Neuronal stem cell (in vitro differentiated cells): ENCODE measurements around the gene TRAF2.

Experiments used
- DNase-seq: peaks from one replicate; pipeline ENCODE4 v3.0.0-alpha.2; 2013; ENCODE audit warnings: low spot score
- H2AFZ ChIP-seq: one replicate; pipeline ENCODE4 v1.6.1; 2013; ENCODE audit warnings: mild to moderate bottlenecking, low read length, inconsistent platforms
- H2AK5ac ChIP-seq: 2 replicates; pipeline ENCODE4 v1.6.1; 2013; ENCODE audit warnings: low read depth, mild to moderate bottlenecking, inconsistent platforms, low read length, moderate library complexity, mixed read lengths
- H2BK120ac ChIP-seq: 2 replicates; pipeline ENCODE4 v1.6.1; 2013; ENCODE audit warnings: low read depth, mild to moderate bottlenecking, inconsistent platforms, low read length, moderate library complexity, mixed read lengths
- H2BK12ac ChIP-seq: one replicate; pipeline ENCODE4 v1.6.1; 2013; ENCODE audit warnings: low read length, inconsistent platforms
- H2BK15ac ChIP-seq: 2 replicates; pipeline ENCODE4 v1.6.1; 2013; ENCODE audit warnings: mild to moderate bottlenecking, low read length, inconsistent platforms, mixed read lengths
- H2BK5ac ChIP-seq: one replicate; pipeline ENCODE4 v1.6.1; 2013; ENCODE audit warnings: inconsistent platforms, mild to moderate bottlenecking, low read length, moderate library complexity
- H3K14ac ChIP-seq: one replicate; pipeline ENCODE4 v1.6.1; 2013; ENCODE audit warnings: low read length, inconsistent platforms
- H3K18ac ChIP-seq: 2 replicates; pipeline ENCODE4 v1.6.1; 2013; ENCODE audit warnings: low read length, inconsistent platforms
- H3K23ac ChIP-seq: 2 replicates; pipeline ENCODE4 v1.6.1; 2013; ENCODE audit warnings: low read depth, mild to moderate bottlenecking, mixed read lengths, low read length, inconsistent platforms; ENCODE audit not compliant: poor library complexity
- H3K27ac ChIP-seq: replicated peaks from 3 replicates; pipeline ENCODE4 v1.5.1; 2013; ENCODE audit warnings: low read length, inconsistent platforms
- H3K27me3 ChIP-seq, 3 experiments: 2 replicates each; pipeline ENCODE4 v1.6.1; 2013; ENCODE audit warnings: low read length in 3 of 3, mild to moderate bottlenecking in 2 of 3, inconsistent platforms in 1 of 3, low read depth in 1 of 3, mixed read lengths in 1 of 3, moderate library complexity in 1 of 3; ENCODE audit not compliant: control insufficient read depth in 3 of 3, insufficient read depth in 3 of 3
- H3K36me3 ChIP-seq, 2 donors: replicated peaks in 1 of 2; 2 replicates each; pipeline ENCODE4 v1.6.1; 2013; ENCODE audit warnings: low read length in 2 of 2; ENCODE audit not compliant: control insufficient read depth in 2 of 2, insufficient read depth in 2 of 2
- H3K4ac ChIP-seq: 2 replicates; pipeline ENCODE4 v1.6.1; 2013; ENCODE audit warnings: inconsistent platforms, mild to moderate bottlenecking, low read length, moderate library complexity
- H3K4me1 ChIP-seq, 2 donors: 1 replicate in 1 of 2; 2 replicates in 1 of 2; pipeline ENCODE4 v1.6.1; 2013; ENCODE audit warnings: low read length in 2 of 2, low read depth in 1 of 2; ENCODE audit not compliant: control insufficient read depth in 2 of 2, insufficient read depth in 1 of 2
- H3K4me2 ChIP-seq: one replicate; pipeline ENCODE4 v1.6.1; 2013; ENCODE audit warnings: mild to moderate bottlenecking, low read length, inconsistent platforms; ENCODE audit not compliant: insufficient read depth, poor library complexity, severe bottlenecking
- H3K4me3 ChIP-seq, 2 donors: 2 replicates each; pipeline ENCODE4 v1.5.1; 2013; ENCODE audit warnings: low read length in 2 of 2, mild to moderate bottlenecking in 2 of 2, inconsistent platforms in 1 of 2, moderate library complexity in 1 of 2
- H3K79me1 ChIP-seq: one replicate; pipeline ENCODE4 v1.6.1; 2013; ENCODE audit warnings: low read depth, mild to moderate bottlenecking, inconsistent platforms, low read length, moderate library complexity
- H3K9ac ChIP-seq: one replicate; pipeline ENCODE4 v1.6.1; 2013; ENCODE audit warnings: mild to moderate bottlenecking, low read depth, low read length, inconsistent platforms; ENCODE audit not compliant: poor library complexity
- H3K9me3 ChIP-seq, 2 donors: replicated peaks in 1 of 2; 2 replicates each; pipeline versions ENCODE3 to v1.6.1; 2013; ENCODE audit warnings: low read length in 2 of 2, mild to moderate bottlenecking in 2 of 2, inconsistent platforms in 1 of 2, low read depth in 1 of 2, mixed read lengths in 1 of 2, moderate library complexity in 1 of 2; ENCODE audit not compliant: control insufficient read depth in 2 of 2, insufficient read depth in 1 of 2
- H4K8ac ChIP-seq: one replicate; pipeline ENCODE4 v1.6.1; 2013; ENCODE audit warnings: low read depth, mild to moderate bottlenecking, inconsistent platforms, low read length, moderate library complexity
- H4K91ac ChIP-seq: one replicate; pipeline ENCODE4 v1.6.1; 2013; ENCODE audit warnings: low read length, low read depth, mild to moderate bottlenecking, inconsistent platforms; ENCODE audit not compliant: poor library complexity
- WGBS, 2 donors: extraction: QIAGEN DNeasy Blood & Tissue Kit; methylation state at CpG; one replicate each; pipeline ENCODE4 v1.1.7; 2013; ENCODE audit warnings: missing lambda C conversion rate in 2 of 2, mixed read lengths in 1 of 2; ENCODE audit not compliant: insufficient read length in 2 of 2, insufficient replicate concordance in 1 of 2; ENCODE audit errors: extremely low coverage in 2 of 2; 5-methylcytosine and 5-hydroxymethylcytosine counted together

The TRAF2 gene

GRCh38 chr9:136972335-136972734, 86.0 kb downstream of the TRAF2 start:
- no peak overlapping the region for H3K4me3 ChIP-seq
- no peak overlapping the region for H2BK12ac ChIP-seq
- H2BK5ac ChIP-seq, result peak overlapping the region; percentile 39
- H3K27ac ChIP-seq, result no peak overlapping the region
- H3K4ac ChIP-seq, result peak overlapping the region; percentile 23
- peak overlapping the region; percentile 84 for H2AK5ac ChIP-seq
- DNase-seq, result no peak
- H3K4me1 ChIP-seq, result peaks cover 0 to 3% of the 10 kb centered on the region in 2 donors
- H4K91ac ChIP-seq, result peak overlapping the region; percentile 85
- H3K4me2 ChIP-seq, result no peak overlapping the region
- H3K9ac ChIP-seq, result no peak overlapping the region
- H3K36me3 ChIP-seq, result no peaks in the 10 kb centered on the region
- peak overlapping the region; percentile 89 for H2BK15ac ChIP-seq
- no CpG with 5 or more reads among the region's 11 CpGs for WGBS, 2 donors
- peak overlapping the region; percentile 17 for H4K8ac ChIP-seq
- no peak overlapping the region for H3K23ac ChIP-seq
- no peaks in the 10 kb centered on the region for H3K79me1 ChIP-seq
- peaks cover 0 to 56% (median 6%) of the 10 kb centered on the region in 3 experiments for H3K27me3 ChIP-seq
- peak overlapping the region; percentile 48 for H3K18ac ChIP-seq
- no peak overlapping the region for H2AFZ ChIP-seq
- no peak overlapping the region for H2BK120ac ChIP-seq
- no peak overlapping the region for H3K14ac ChIP-seq
- no peaks in the 10 kb centered on the region for H3K9me3 ChIP-seq

- Histone ChIP-seq H3K14ac (peak overlapping the region; percentile 38), H3K27me3 (peaks cover 0 to 60% (median 10%) of the 10 kb centered on the region in 3 experiments), H2BK120ac (no peak overlapping the region), H3K23ac (no peak overlapping the region), H3K9ac (no peak overlapping the region), H4K91ac (peak overlapping the region; percentile 85), H3K4me1 (peaks cover 0 to 8% of the 10 kb centered on the region in 2 donors), H2AK5ac (peak overlapping the region; percentile 95), H3K79me1 (no peaks in the 10 kb centered on the region), H3K9me3 (no peaks in the 10 kb centered on the region), H3K4me3 (no peak overlapping the region), H4K8ac (peak overlapping the region; percentile 17), H3K4ac (peak overlapping the region; percentile 23), H3K27ac (no peak overlapping the region), H3K4me2 (no peak overlapping the region), H2BK5ac (peak overlapping the region; percentile 39), H2BK15ac (peak overlapping the region; percentile 89), H2AFZ (no peak overlapping the region), H2BK12ac (peak overlapping the region; percentile 58), H3K18ac (peak overlapping the region; percentile 48), H3K36me3 (no peaks in the 10 kb centered on the region)
- no CpG with 5 or more reads among the region's 13 CpGs for WGBS, 2 donors
- no peak for DNase-seq
Measured at GRCh38 chr9:136972743-136973142, 86.4 kb downstream of the TRAF2 start.

- DNase-seq, result no peak
- Histone ChIP-seq H2AK5ac (peak overlapping the region; percentile 95), H3K18ac (peak overlapping the region; percentile 38), H3K36me3 (no peaks in the 10 kb centered on the region), H4K91ac (peak overlapping the region; percentile 79), H2BK12ac (peak overlapping the region; percentile 22), H3K4ac (no peak overlapping the region), H3K4me1 (peaks cover 0 to 9% of the 10 kb centered on the region in 2 donors), H3K4me2 (no peak overlapping the region), H4K8ac (peak overlapping the region; percentile 65), H3K23ac (no peak overlapping the region), H3K9me3 (no peaks in the 10 kb centered on the region), H3K14ac (peak overlapping the region; percentile 21), H2BK5ac (no peak overlapping the region), H3K9ac (no peak overlapping the region), H2BK120ac (no peak overlapping the region), H2AFZ (no peak overlapping the region), H3K27me3 (peaks cover 0 to 67% (median 12%) of the 10 kb centered on the region in 3 experiments), H3K27ac (no peak overlapping the region), H2BK15ac (peak overlapping the region; percentile 81), H3K4me3 (no peak overlapping the region), H3K79me1 (no peaks in the 10 kb centered on the region)
- no CpG with 5 or more reads among the region's 29 CpGs for WGBS, 2 donors
Measured at GRCh38 chr9:136973618-136974617, 87.6 kb downstream of the TRAF2 start.
